ENCODE results near the gene BRD3. TPM values are rescaled to one million over a fixed set of nuclear protein-coding genes. Genes with fewer than 3 reads are reported as not detected.

BRD3 gene
- total RNA-seq, 2 experiments from 2014 or later: 32.7 to 37.7 TPM

DNA sequence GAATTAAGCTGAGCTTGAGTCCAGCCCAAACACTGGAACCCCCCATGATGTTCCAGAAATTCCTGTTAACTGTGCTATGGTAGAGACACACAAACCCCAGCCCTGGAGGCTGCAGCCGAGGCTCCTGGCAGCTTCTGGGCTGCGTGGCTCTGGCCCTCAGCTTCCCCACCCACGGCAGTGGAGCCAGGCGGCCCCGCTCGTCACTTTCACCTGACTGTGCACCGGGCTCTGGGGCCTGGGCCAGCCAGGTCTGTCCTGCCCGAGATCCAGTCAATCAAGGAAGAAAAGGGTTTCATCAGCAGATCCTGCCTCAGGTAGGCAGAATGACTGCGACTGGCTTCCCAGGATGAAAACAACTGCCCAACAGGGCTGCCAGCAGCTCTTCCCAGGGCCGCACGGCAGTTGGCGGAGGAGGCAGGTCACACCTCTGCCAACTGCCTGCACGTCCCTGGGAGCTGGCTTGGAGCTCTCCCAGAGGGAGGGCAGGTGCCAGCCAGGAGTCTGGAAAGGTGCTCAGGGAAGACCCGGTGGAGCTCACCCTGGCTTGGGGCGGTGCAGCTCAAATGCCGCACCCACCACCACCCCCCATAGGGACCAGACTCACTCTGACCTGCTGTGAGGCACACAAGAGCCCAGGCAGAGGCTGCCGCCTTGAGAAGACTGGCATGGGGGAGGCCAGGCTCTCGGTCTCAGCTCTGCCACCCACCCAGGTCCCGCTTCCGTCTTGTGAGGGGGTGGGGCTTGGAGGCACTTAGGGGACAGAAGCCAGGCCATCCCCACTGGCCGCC is 20.7 kb downstream of the BRD3 start:
- CTCF ChIA-PET: no interaction called here
- H3K27ac Mint-ChIP-seq: no peak overlapping the region
- TF ChIP-seq, protein P1, sequence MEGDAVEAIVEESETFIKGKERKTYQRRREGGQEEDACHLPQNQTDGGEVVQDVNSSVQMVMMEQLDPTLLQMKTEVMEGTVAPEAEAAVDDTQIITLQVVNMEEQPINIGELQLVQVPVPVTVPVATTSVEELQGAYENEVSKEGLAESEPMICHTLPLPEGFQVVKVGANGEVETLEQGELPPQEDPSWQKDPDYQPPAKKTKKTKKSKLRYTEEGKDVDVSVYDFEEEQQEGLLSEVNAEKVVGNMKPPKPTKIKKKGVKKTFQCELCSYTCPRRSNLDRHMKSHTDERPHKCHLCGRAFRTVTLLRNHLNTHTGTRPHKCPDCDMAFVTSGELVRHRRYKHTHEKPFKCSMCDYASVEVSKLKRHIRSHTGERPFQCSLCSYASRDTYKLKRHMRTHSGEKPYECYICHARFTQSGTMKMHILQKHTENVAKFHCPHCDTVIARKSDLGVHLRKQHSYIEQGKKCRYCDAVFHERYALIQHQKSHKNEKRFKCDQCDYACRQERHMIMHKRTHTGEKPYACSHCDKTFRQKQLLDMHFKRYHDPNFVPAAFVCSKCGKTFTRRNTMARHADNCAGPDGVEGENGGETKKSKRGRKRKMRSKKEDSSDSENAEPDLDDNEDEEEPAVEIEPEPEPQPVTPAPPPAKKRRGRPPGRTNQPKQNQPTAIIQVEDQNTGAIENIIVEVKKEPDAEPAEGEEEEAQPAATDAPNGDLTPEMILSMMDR (IDR thresholded peaks at IDR 0.05): no peak
- ATAC-seq (no peak), DNase-seq (no peak)
- no peaks in the 10 kb centered on the region for H3K27me3 Mint-ChIP-seq
- no peaks in the 10 kb centered on the region for H3K4me1 Mint-ChIP-seq (ENCODE audit: low read depth)
- intact Hi-C loops (cut with micrococcal nuclease): no loop called here
- H3K9me3 Mint-ChIP-seq: no peaks in the 10 kb centered on the region
- POLR2A ChIA-PET: interaction anchor here (1.1 kb wide), 1 partner anchor 18 kb away, joined by 3 read pairs; no protein-coding TSS in a partner anchor
- no peak overlapping the region for H3K4me3 Mint-ChIP-seq
- peaks cover 10% of the 10 kb centered on the region for H3K36me3 Mint-ChIP-seq (ENCODE audit: low read depth)

DNA sequence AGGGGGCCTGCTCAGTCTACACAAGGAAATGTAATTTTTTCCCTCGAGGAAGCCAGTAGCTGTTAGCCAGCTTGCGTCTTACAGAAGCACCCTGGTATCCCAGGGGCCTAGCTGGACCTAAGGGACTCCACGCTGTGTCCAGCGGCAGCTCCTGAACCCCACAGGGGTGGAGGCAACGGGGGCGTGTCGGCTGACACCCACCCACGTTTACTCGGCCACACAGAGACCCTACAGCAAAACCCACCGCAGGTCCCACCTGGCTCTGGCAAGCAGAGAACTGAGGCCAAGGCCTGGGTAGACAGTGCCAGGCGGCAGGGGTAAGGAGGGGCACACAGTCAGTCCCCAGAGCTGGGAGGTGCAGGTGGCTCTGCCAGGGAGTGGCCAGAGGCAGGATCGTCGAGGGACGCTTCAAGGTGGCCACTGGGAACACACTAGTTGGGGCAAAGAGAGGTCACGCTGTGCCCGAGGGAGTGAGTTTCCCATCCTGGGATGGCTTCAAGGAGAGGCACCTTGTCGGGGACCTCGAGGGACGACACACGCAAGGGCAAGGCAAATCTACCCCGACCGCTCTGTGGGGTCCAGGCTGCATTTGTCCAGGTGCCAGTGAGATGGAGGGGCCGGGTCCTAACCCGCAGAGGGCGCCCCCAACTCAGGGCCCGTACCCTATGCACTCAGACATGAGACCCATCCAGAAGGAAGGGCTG is 21.8 kb downstream of the BRD3 start:
- H3K4me3 Mint-ChIP-seq: no peak overlapping the region
- H3K27me3 Mint-ChIP-seq: no peaks in the 10 kb centered on the region
- no peak overlapping the region for H3K27ac Mint-ChIP-seq
- CTCF ChIA-PET: no interaction called here
- TF ChIP-seq, protein P1 (IDR thresholded peaks at IDR 0.05): no peak
- POLR2A ChIA-PET: no interaction called here
- H3K36me3 Mint-ChIP-seq (ENCODE audit: low read depth): peaks cover 9% of the 10 kb centered on the region
- ATAC-seq (no peak), DNase-seq (no peak)
- intact Hi-C loops (cut with micrococcal nuclease): no loop called here
- H3K4me1 Mint-ChIP-seq (ENCODE audit: low read depth): no peaks in the 10 kb centered on the region
- no peaks in the 10 kb centered on the region for H3K9me3 Mint-ChIP-seq

DNA sequence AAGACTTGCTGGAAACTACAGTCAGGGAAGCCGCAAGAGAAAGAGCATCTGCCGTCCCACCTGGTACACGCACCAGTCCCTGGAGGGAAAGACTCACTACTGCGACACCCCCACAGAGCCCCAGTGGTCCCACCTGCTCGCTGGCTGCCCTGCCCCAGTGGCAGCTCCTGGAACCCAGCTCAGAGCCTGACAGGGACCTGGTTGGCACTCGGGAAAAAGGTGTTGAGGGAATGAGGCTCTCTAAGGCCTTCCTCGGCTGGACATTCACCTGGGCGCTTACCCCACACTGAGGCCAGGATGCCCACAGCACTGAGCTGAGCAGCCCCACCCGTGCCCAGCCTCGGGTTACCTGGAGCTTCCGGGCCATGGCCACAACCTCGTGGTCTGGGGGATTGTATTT is 22.9 kb downstream of the BRD3 start:
- Mint-ChIP-seq H3K9me3 (no peaks in the 10 kb centered on the region), H3K4me3 (no peak overlapping the region), H3K27me3 (no peaks in the 10 kb centered on the region), H3K4me1 (ENCODE audit: low read depth) (no peaks in the 10 kb centered on the region), H3K36me3 (ENCODE audit: low read depth) (peaks cover 14% of the 10 kb centered on the region), H3K27ac (no peak overlapping the region)
- ChIA-PET CTCF (no interaction called here), POLR2A (no interaction called here)
- TF ChIP-seq, protein P1 (IDR thresholded peaks at IDR 0.05): no peak
- DNase-seq (no peak), ATAC-seq (no peak)
- intact Hi-C loops (cut with micrococcal nuclease): no loop called here

DNA sequence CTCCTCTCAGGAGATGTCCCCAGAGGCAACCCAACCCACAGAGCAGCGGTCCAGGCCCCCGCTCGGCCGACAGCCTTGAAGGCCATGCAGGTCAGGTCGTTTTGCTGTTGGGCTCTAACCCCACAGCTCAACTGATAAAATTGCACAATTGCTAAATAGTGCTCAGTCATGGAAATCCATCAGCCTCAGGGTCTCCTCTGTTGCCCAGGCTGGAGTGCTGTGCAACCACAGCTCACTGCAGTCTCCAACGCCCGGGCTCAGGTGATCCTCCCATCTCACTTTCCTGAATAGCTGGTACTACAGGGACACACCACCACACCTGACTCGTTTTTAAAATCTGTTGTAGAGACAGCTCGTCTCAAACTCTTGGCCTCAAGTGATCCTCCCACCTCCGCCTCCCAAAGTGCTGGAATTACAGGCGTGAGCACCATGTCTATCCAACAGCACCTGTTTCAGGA is 24.3 kb downstream of the BRD3 start:
- Mint-ChIP-seq H3K4me1 (ENCODE audit: low read depth) (no peaks in the 10 kb centered on the region), H3K36me3 (ENCODE audit: low read depth) (peaks cover 28% of the 10 kb centered on the region), H3K27me3 (no peaks in the 10 kb centered on the region), H3K4me3 (no peak overlapping the region), H3K27ac (no peak overlapping the region), H3K9me3 (peaks cover 9% of the 10 kb centered on the region)
- TF ChIP-seq, protein P1 (IDR thresholded peaks at IDR 0.05): no peak
- ChIA-PET CTCF (no interaction called here), POLR2A (no interaction called here)
- ATAC-seq (no peak), DNase-seq (no peak)
- intact Hi-C loops (cut with micrococcal nuclease): no loop called here

DNA sequence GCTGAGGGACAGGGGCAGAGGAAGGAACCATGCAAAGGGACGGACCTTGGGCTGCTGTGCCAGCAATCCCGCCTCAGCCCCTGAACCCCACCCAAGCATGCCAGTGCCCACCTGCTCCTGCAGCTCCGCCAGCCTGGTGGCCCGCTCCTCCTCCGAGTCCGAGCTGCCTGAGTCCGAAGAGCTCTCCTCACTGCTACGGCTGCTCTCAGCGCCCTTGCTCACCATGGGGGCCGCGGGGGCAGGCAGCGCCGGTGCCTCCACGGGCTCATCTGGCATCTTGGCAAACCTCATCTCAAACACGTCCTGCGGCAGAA is 26.2 kb downstream of the BRD3 start:
- Mint-ChIP-seq H3K27me3 (no peaks in the 10 kb centered on the region), H3K4me3 (no peak overlapping the region), H3K4me1 (ENCODE audit: low read depth) (no peaks in the 10 kb centered on the region), H3K27ac (no peak overlapping the region), H3K9me3 (peaks cover 9% of the 10 kb centered on the region), H3K36me3 (ENCODE audit: low read depth) (peaks cover 34% of the 10 kb centered on the region)
- TF ChIP-seq, protein P1 (IDR thresholded peaks at IDR 0.05): no peak
- POLR2A ChIA-PET: interaction anchor here (0.9 kb wide), 1 partner anchor 10 kb away, joined by 3 read pairs; no protein-coding TSS in a partner anchor
- DNase-seq (no peak), ATAC-seq (no peak)
- intact Hi-C loops (cut with micrococcal nuclease): no loop called here
- CTCF ChIA-PET: no interaction called here

All from activated CD8-positive, alpha-beta T cell treated with anti-CD3 and anti-CD28 coated beads for 36 hours (primary cell).